ENCODE measurements around the gene CCDC28A.
"Not testable (repeated sequence)": the region's sequence is repeated elsewhere in the genome, so short reads cannot be mapped to it uniquely, and the experiment has no call there.

The CCDC28A gene

GRCh38 chr6:138773177-138774091, at the start of gene CCDC28A:
CCDC28A (plus strand) TSS chr6:138773769; CDS start chr6:138776121, 2,352 bp downstream.
- peak; percentile 95 for DNase-seq

DNA sequence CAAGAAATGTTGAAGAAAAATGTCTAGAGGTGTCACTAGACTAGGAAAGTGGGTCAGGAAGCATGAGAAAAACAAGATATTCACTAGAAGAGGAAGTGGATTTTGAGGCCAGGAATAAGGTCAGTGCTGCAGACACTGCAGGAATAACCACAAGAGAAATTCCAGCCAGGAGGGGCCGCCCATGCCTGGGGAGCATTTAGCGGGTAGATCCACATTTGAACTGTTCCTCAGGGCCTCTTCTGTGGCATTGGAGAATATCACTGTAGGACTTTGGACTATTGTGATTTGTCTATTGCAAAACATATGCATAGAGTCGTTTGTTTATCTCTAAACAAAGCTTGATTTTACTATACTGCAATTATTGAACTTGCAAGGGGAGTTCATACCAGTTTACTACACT, 49.6 kb upstream of the CCDC28A start:
- no peak for DNase-seq

- DNase-seq: no peak
These were observed 47.4 kb upstream of the CCDC28A start for GRCh38 chr6:138726066-138726756.

DNA sequence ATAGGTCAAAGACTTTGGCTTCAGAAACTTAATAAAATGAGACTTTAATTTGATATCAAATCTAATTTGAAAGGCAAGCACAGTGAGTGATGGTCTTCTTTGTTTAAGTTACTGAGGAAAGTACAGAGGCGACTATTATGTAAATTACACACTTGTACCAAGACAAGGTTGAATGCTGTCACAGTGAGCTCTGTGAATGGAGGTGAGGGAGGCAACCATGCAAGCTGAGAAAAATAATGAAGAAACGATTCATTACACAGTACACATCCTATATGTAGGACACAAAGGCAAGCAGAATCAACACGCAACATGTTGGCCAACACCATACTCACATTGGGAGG, 46.8 kb upstream of the CCDC28A start:
- no peak for DNase-seq

DNA sequence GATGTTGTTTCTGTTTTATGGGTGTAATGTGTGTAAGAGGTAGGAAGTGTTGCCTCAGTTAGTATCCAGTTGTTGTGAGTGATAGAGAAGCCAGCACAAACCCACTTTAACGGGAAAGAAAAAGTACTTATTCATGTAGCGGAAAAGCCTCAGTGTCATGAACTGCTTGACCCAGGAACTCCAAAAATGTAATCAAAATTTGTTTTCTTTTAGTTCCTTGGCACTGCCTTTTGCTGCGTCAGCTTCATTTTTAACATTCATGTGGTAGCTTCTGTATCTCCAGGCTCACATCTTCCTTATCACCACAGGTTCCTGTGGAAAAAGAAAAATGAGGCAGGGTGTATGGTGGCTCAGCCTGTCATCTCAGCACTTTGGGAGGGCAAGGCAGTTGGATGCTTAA, 46.4 kb upstream of the CCDC28A start:
- no peak for DNase-seq

GRCh38 chr6:138728662-138729061, 44.9 kb upstream of the CCDC28A start:
- DNase-seq: no peak

- DNase-seq: not testable (repeated sequence)
These were observed 43.5 kb upstream of the CCDC28A start for GRCh38 chr6:138730037-138730436.

GRCh38 chr6:138734585-138734984, 39.0 kb upstream of the CCDC28A start:
- DNase-seq: no peak

DNA sequence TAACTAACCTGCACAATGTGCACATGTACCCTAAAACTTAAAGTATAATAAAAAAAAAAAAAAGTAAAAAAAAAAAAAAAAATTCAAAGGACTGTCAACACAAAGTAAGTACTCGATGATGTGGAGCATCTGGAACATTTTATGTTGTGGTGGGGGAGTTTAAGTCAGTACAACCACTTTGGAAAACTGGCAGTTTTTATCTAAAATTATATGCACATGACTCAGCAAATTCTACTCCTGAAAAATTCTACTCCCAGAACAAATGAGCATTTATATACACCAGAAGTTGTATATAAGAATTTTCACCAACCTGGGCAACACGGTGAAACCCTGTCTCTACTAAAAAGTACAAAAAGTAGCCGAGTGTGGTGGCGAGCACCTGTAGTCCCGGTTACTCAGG, 36.9 kb upstream of the CCDC28A start:
- DNase-seq: no peak

DNA sequence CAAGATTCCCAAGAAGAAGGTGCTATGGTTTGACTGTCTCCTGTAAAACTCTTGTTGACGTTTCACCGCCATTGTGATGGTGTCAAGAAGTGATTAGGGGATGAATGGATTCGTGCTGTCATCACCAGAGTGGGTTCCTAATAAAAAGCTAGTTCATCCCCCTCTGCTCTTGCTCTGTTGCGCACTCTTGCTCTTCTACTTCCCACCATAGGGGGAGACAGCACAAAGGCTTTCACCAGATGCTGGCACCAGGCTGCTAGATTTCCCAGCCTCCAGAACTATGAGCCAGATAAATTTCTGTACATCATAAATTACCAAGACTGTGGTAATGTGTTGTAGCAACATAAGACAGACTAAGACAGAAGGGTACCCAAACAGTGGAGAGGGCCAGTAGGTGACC, 21.6 kb upstream of the CCDC28A start:
- DNase-seq: no peak

DNA sequence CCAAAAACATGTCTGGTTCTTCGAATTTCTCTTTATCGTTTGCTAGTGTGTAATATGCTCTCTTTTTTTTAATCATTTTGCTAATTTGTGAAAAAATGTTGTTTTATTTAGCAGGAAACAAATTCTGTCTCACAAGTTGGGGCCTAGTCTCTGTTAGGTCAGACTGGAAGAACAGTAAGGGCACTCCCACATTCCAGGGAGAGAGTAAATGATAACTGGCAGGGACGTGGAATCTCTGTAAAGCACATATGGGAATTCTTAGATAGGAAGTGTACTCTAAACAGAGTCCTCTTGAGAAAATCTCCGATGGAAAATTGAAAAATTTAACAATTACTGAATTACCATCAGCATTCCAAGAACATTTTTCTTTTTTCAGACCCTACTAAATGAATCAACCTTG, 16.4 kb upstream of the CCDC28A start:
- no peak for DNase-seq

DNA sequence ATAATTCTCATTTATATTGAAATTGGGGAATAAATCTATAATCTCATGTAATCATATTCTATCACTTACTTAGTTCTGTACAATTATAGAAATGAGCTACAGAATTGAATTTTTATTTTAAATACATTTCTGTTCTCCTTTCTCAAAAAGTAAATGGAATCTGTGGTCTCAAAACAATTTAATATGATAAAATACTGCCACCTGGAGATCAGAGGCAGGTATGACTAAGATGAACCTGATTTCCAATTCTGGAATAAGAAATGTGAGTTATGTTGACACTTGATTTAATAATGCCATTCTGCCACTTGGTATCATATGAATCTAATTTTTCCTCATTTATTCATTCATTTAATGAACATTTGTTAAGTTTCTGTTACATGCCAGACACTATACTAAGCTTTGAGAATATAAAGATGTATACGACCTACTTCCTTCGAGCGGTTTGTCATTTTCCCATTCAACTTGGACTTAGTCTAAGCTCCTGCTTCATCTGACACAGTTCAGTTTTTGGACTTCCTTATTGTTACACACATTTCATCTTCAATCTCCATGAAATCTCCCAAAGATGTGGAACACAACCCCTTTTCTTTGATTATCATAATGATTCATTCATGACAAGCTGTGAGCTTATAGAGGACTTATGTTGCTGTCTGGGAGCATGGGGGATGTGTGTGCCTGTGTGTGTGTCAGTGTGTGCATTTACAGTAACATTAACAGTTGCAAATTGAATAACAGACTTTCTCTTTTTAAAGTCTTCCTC, 7.5 kb upstream of the CCDC28A start:
- peak; percentile 32 for DNase-seq

DNA sequence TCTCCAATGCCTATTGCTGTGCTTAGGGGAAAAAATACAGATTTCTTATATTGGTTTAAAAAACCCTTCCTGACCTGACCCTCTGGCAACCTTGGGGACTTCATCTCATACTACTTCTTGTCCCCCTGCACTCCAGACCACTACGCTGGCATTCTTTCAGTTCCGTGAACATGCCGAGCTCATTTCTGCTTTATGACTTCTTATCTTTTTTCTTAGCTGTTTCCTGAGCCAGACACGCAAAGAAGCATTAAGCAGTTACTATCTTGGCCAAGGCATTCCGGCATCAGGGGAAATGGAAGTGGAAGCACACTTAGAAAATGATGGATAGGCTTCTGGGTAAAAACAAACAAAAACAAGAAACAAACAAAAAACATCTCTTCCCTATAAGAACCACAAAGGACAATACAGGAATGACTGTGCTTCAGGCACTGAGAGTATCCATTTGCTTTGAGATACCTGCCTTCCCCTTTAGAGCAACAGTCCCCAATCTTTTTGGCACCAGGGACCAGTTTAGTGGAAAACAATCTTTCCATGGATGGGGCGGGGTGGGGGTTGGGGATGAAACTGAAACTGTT, 4.4 kb upstream of the CCDC28A start:
- DNase-seq: no peak

- DNase-seq: peak; percentile 49
These were observed 883 bp upstream of the CCDC28A start for GRCh38 chr6:138772596-138773176.

DNA sequence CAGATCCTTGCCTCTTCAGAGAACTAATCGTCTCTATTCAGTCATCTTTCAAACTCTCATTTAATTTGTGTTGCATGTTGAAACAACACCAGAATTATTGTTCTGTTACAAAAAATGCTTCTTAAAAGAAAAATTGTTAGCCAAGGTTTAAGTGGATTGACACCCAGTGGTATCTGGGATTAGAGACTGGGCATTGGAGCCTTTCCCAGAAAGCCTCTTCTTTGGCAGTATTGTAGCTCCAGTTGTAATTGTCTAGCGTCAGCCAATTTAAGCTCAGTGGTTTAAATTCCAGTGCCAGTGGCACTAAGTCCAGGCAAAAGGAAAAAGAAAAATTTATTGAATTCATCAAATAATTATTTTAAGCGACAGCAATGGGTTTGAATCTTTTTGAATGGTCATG, 801 bp downstream of the CCDC28A start:
- no peak for DNase-seq

DNA sequence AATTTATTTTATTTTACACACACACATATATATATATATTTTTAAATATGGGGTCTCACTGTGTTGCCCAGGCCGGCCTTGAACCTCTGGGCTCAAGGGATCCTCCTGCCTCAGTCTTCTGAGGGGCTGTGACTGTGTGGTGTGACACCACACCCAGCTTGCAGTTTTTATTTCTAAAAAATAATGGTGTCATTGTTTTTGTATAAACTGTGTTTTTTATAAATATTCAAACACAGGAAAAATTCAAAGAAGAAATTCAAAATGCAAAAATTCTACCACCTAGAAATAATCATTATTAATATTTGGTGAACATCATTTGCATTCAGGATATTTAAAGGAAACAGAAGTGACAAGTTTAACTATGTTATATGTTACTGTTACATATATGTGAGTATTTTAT, 3.1 kb downstream of the CCDC28A start:
- DNase-seq: no peak

GRCh38 chr6:138778331-138778730, 4.8 kb downstream of the CCDC28A start:
- DNase-seq: no peak

GRCh38 chr6:138782243-138782642, 8.7 kb downstream of the CCDC28A start:
- DNase-seq: no peak

DNA sequence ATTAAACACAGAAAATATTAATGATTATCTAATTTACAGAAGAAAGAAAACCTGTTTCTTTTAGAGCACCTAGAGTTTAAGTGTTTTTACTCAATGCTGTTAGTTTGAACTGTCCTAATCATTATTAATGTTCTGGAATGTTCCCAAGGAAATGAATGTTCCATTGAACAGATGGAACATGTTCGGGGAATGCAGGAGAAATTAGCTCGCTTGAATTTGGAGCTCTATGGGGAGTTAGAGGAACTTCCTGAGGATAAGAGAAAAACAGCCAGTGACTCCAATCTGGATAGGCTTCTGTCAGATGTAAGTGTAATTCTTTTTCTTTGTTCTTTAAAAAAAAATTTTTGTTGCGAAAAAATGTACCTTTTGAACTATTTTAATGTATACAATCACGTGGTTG, 11.5 kb downstream of the CCDC28A start:
- DNase-seq: no peak

DNA sequence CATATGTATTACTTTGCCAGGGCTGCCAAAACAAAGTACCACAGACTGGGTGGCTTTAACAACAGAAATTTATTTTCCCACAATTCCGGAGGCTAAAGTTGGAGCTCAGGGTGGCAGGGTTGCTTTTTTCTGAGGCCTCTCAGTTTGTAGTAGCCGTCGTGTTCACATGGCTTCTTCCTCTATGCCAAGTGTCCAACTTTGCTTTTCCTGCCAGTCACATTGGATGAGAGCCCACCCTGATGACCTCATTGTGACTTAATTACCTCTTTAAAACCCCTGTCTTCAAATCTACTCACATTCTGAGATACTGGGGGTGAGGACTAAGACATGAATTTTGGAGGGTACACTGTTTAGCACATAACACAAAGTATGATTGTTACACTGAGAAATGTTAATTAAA, 12.4 kb downstream of the CCDC28A start:
- no peak for DNase-seq

DNA sequence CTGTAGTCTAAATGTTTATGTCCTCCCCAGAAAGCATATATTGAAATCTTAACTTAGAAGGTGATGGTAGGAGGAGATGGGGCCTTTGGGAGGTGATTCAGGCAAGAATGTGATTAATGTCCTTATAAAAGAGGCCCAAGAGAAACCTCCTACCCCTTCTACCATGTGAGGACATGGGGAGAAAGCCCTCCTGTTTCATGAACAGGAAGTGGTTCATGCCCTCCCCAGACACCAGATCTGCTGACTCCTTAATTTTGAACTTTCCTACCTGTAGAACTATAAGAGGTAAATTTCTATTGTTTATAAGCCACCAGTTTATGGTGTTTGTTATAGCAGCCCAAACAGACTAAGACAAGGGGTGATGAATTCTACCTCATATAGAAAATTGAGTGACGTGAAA, 13.6 kb downstream of the CCDC28A start:
- no peak for DNase-seq

- peak; percentile 59 for DNase-seq
These were observed 22.4 kb downstream of the CCDC28A start, which contains the start of gene ECT2L for GRCh38 chr6:138795809-138796603. ECT2L (plus strand) TSS chr6:138796087; CDS start chr6:138813275, 17,188 bp downstream.
